HT-29 (cell line): Measurements from ENCODE around the gene FBXL17. TPM values are rescaled to one million over a fixed set of nuclear protein-coding genes. Genes with fewer than 3 reads are reported as not detected.

Experiments
- DNase-seq: peaks from one replicate; pipeline ENCODE4 v3.0.0-alpha.2; 2015; ENCODE audit warnings: low spot score
- total RNA-seq: library from RNA; depleted of rRNA; stranded (reverse); fragments of >200 nt; shearing (Covaris generic); gene quantifications from 2 replicates; pipeline ENCODE4 v1.2.3, GENCODE V29; 2014

FBXL17 gene
- total RNA-seq, 1 experiment from 2014 or later, result 7.5 TPM

DNA sequence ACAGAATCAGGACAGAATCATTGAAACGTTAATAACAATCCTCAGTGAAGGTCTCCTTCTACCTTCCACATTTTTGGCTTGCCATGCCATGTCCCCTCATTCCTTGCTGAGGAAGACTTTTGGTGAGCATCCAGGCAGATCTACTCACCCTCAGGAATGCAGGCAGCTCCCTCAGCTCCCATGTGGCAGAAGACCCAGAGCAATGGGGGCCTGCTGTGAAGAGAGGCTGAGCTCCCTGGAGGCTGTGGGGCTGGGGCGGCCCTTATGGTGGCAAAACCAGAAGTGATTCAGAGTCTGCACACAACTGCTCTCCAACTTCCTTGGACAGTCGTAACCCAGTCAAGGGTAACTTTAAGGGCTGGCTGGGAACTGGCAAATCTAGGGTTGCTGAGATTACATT, 463.9 kb downstream of the FBXL17 start:
- DNase-seq, result no peak

- no peak for DNase-seq
Observed at GRCh38 chr5:107916731-107917725, 464.9 kb downstream of the FBXL17 start.

- no peak for DNase-seq
Observed at GRCh38 chr5:107915176-107915812, 466.6 kb downstream of the FBXL17 start.

DNA sequence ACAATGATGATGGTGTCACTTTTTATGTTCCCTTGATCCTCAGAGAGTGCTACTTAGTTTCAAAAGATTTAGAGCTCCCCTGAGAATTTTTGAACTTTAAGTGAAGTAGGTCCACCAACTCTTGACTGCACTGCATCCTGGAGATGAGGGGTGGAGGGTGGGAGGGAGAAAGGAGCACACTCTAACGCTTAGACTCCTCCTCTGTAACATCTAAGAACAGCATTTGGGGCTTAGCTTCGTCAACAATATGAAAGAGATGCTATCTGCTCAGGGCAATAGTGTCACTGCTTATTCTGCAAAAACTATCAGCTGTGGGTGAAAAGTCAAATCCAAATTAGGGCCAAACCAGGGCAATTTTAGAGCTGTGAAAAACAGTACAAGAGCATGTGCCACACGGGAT, 468.4 kb downstream of the FBXL17 start:
- DNase-seq, result no peak

GRCh38 chr5:107900721-107901120, 481.2 kb downstream of the FBXL17 start:
- DNase-seq, result no peak

GRCh38 chr5:107894361-107894760, 487.5 kb downstream of the FBXL17 start:
- no peak for DNase-seq

- DNase-seq, result no peak
Observed at GRCh38 chr5:107893642-107894041, 488.3 kb downstream of the FBXL17 start.

DNA sequence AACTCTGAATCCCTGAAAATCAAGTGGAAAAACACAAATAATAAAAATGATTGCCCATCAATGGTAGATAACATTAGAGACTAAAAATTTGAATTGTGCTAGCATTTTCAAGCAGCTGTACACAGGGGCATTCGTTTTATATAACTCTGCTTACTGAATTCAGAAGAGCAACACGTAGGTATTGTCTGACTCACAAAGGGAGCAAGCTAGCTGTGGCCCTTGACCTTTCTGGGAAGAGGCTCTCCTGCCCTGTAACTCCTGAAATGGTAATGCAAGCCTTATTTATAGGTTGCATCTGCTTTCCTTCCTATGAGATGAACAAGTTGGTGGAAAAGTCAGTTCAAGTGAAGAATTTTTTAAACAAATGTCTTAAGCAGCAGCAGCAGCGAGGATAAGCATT, 492.5 kb downstream of the FBXL17 start:
- DNase-seq, result no peak

DNA sequence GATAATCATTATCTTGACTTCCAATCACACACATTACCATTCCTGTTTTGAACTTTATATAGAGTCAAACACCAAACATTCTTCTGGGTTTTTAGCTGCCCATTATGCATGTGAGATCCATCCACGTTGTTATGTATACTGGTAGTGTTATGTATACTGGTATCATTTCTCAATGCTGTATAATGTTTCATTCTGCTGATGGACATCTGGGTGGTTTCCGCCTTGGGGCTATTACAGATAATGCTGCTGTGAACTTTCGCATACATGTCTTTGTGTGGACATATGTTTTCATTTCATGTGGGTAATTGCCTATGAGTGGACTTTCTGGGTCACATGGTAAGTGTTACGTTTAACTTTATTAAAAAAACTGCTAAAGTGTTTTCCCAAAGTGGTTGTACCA, 493.4 kb downstream of the FBXL17 start:
- no peak for DNase-seq

DNA sequence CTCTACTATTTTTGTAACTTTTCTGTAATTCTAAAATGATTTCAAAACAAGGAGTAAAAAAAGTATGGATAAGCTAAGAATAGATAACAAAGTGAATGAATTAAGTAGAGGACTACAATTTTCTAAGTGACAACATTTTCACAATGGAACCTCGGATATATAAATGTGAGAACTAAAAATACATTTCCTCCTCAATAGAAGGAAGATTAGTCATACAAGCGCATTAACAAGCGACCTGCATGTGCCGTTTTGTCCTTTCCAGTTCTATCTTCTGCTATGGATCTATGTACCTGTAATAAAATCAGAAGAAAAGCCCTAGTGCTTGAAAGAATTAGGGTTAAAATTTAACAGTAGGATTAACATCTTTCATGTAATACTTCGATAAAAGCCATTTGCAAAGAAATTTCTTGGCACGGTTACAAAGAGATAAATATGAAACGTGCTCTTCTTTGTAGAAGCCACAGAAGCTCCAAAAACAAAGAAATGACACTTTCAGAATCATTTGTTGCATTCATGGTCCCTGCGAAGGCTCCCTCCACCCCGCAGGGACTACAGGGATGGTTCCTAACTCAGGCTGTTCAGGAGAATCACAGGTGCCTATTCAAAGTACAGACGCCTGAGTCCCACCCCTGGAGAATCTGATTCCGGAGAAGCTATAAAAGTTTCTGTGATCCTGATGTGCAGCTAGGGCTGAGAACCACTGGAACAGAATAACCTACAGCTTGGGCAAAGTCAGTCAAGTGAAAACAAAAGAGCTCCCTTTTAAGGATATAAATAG, 494.5 kb downstream of the FBXL17 start:
- peak; percentile 26 for DNase-seq

- no peak for DNase-seq
Observed at GRCh38 chr5:107885601-107886000, 496.3 kb downstream of the FBXL17 start.

DNA sequence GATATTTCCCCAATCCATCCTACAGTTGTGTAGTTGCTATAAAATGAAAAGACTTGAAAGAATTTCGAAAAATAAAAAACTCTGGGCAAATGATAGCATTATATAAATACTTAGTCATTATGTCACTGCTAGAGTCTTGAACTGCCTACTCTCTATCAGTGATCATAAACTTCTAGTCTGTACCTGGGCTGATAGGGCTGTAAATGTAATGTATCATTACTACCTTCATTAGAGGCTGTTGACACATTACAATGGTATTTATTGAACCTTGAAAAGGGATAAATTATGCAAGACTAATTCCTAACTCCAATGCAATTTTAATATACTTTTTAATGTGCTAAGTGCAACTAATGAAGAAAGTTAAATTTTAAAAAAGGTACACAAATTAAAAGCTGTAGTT, 497.0 kb downstream of the FBXL17 start:
- DNase-seq, result no peak

DNA sequence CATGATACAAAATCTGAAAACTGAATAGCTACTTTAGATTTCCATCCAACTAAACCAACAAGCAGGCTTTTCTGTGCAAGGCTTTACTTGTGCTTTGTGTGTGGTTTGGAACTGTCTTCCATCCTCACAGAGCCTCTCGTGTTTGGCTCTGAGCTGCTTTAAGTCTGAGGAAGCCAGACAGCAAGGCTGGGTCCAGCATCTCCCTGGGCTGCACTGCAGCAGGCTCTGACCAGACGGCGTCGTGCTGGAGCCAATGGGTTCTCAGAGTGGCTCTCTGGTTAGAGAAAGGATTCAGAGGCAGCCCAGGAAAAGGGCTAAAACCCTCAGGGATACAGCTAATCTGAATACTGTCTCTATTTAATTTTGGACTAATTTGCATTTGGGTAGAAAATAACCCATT, 503.2 kb downstream of the FBXL17 start:
- DNase-seq, result no peak

DNA sequence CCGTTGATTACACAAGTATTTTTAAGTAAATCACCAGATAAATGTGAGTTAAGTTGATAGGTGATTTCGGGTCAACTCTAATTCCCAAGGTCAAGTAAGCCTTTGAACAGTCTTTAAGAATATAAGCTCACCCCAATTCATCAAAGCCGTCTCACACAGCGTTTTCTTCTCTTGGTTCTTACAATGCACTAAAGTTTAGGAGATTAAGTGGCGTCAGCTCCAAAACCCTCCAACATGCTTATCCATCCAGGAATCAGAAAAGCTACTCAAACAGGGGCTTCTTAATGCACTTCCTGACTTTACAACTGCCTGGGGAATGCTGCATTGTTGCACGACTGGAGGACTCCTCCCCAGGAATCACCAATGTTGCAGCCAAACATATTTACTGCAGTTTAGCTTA, 505.0 kb downstream of the FBXL17 start:
- no peak for DNase-seq

DNA sequence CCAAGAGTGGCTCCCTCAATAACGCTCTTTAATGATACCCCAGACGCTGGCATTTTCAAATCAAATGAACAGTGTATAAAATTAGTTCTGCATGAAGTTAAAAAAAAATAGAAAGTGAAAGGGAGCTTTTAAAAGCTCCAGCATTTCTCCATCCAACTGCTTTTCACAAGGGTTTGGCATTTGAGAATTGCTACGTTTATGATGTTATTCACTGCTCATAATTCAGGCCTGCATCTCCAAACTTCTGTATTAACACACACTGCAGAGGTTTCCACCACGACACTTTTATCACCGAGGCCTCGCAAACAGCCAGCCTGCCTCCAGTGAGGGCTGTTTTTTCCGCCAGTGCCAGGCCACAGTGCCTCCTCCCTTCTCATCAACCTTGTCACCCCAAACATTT, 505.6 kb downstream of the FBXL17 start:
- no peak for DNase-seq

DNA sequence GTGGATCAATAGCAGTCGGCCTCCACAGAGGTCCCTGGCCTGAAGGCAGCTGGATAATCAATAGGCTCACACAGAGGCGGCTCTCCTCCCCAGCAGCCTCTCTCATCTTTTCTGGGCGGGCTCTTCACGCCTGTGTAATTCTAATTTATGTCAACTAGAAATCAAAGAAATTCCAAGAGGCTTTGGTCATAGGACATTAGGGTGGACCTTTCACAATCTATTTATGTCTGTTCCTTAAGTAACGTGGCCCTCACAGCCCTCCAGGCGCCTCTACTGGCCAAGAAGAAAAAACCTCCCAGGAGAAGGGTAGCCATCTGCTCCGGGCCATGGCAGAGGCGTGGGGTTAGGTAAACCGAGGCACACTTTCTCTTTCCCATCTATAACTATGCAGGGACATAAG, 506.1 kb downstream of the FBXL17 start:
- DNase-seq, result no peak

DNA sequence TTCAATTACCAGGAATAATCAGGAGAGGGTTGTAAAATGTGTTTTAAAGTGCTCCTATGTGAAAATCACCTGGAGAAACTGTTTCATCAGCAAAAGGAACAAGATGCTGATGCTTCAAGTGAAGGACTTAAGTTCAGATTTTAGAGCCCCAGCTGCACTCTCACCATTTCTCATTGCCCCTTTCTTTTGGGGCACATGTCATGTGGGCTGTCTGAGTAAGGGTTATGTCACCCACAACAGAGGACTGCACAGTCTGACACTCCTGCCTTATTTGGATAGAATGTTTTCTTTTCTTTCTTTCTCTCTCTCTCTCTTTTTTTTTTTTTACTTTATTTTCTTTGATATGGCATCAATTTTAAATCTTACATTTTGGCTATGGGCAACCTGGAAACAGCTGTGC, 507.1 kb downstream of the FBXL17 start:
- DNase-seq, result no peak

DNA sequence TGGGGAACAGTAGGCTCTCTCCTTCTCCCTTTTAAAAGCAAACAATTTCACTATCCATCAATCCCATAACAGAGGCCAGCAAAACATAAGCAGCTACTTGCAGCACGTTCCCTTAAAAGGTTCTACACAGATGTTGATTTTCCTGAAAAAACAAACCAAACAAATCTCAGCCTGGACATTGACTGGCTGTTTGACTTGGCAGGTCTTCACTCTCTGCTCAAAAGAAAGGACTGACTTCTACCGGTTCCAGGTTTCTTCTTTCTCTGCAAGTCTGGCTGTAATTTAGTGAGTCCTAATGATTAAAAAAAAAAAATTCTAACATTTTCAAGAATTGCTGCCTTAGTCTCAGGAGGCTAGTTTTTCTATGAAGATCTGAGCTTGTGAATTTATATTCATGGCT, 508.0 kb downstream of the FBXL17 start:
- DNase-seq, result no peak

GRCh38 chr5:107871023-107871422, 510.9 kb downstream of the FBXL17 start:
- no peak for DNase-seq

GRCh38 chr5:107869438-107870115, 512.3 kb downstream of the FBXL17 start:
- peak; percentile 69 for DNase-seq

DNA sequence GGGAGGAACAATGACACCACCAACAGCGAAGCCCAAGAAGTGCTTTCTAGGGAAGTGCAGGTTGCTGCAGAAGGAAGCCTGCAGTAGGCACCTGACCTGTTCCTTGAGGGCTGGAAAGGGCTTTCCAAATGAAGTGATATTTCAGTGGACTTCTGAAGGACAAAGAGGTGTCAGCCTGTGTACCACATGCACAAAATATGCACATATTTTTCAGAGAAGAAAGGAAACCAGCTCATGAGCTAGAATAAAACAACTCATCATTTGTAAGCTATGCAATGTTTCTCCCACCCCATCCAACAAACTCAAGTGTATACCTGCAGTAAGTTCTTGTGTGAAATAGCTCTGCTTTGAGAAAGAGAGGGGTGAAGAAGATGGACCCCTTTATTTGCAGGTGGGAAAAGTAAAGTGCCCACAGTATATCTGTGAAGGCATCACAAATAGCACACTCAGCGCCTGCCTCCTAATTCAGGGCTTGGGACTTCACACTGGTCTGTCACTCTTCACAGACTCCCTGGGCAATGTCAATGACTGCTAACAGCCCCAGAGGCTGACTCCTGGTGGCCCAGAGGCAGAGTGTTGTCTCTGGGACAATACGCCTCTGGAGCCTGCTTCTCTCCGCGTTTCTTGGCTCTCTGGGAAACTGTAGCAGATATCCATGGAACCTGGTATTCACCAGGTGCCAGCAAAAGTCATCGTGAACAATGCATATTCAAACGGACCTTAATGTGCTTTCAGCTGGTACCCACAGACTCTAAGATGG, 513.1 kb downstream of the FBXL17 start:
- no peak for DNase-seq
